MM.1S (cell line): Measurements from ENCODE around the gene PLCXD3.

Experiments
- DNase-seq: peaks from one replicate; pipeline ENCODE4 v3.0.0-alpha.2; 2015
- H2AFZ ChIP-seq: fragments of 300-600 bp; sonication (generic); 2 replicates; pipeline ENCODE4 v1.6.0; 2016; ENCODE audit warnings: antibody characterized with exemption, low read length
- H3F3A ChIP-seq: fragments of 300-600 bp; sonication (generic); 2 replicates; pipeline ENCODE4 v1.6.1; 2016; ENCODE audit warnings: mild to moderate bottlenecking, antibody characterized with exemption, low read length, moderate library complexity, mixed read lengths; ENCODE audit not compliant: insufficient read depth
- H3K27ac ChIP-seq: fragments of 300-600 bp; sonication (generic); 2 replicates; pipeline ENCODE4 v1.5.1; 2016; ENCODE audit warnings: mild to moderate bottlenecking, low read length
- H3K27me3 ChIP-seq: fragments of 300-600 bp; sonication (generic); replicated peaks from 2 replicates; pipeline ENCODE4 v1.6.0; 2016; ENCODE audit warnings: low read length; ENCODE audit not compliant: insufficient read depth
- H3K36me3 ChIP-seq: fragments of 300-600 bp; sonication (generic); replicated peaks from 2 replicates; pipeline ENCODE4 v1.6.1; 2016; ENCODE audit warnings: mild to moderate bottlenecking, low read length, mixed read lengths; ENCODE audit not compliant: insufficient read depth
- H3K4me1 ChIP-seq: fragments of 300-600 bp; sonication (generic); 2 replicates; pipeline ENCODE4 v1.6.1; 2016; ENCODE audit warnings: low read length, mixed read lengths
- H3K4me2 ChIP-seq: fragments of 300-600 bp; sonication (generic); 2 replicates; pipeline ENCODE4 v1.6.0; 2016; ENCODE audit warnings: low read depth, low read length
- H3K4me3 ChIP-seq: fragments of 300-600 bp; sonication (generic); 2 replicates; pipeline ENCODE4 v1.5.1; 2016; ENCODE audit warnings: low read length, mixed read lengths
- H3K79me2 ChIP-seq: fragments of 300-600 bp; sonication (generic); 2 replicates; pipeline ENCODE4 v1.6.1; 2016; ENCODE audit warnings: mixed run types, low read length, mixed read lengths
- H3K9ac ChIP-seq: fragments of 300-600 bp; sonication (generic); 2 replicates; pipeline ENCODE4 v1.6.1; 2016; ENCODE audit warnings: low read length, mixed read lengths
- H3K9me2 ChIP-seq: fragments of 300-600 bp; sonication (generic); replicated peaks from 2 replicates; pipeline ENCODE4 v1.6.1; 2016; ENCODE audit warnings: mild to moderate bottlenecking, low read length, mixed read lengths; ENCODE audit not compliant: insufficient read depth
- H3K9me3 ChIP-seq: fragments of 300-600 bp; sonication (generic); replicated peaks from 2 replicates; pipeline ENCODE4 v1.6.1; 2016; ENCODE audit warnings: mild to moderate bottlenecking, low read length, mixed read lengths; ENCODE audit not compliant: insufficient read depth
- H4K20me1 ChIP-seq: fragments of 300-600 bp; sonication (generic); 2 replicates; pipeline ENCODE4 v1.6.1; 2016; ENCODE audit warnings: mild to moderate bottlenecking, low read length, moderate library complexity, mixed read lengths; ENCODE audit not compliant: insufficient read depth
- EZH2 ChIP-seq: fragments of 300-600 bp; sonication (generic); optimal IDR thresholded peaks from 2 replicates; pipeline ENCODE3; 2017; ENCODE audit warnings: low read depth, mild to moderate bottlenecking, antibody characterized with exemption, low read length, mixed read lengths
- EZH2phosphoT487 ChIP-seq: fragments of 300-600 bp; sonication (generic); IDR thresholded peaks from 2 replicates; pipeline ENCODE4 v1.6.1; 2018; ENCODE audit warnings: antibody characterized with exemption, low read length
- TF ChIP-seq, protein P1 (sequence below): fragments of 300-600 bp; sonication (generic); IDR thresholded peaks from 2 replicates; pipeline ENCODE4 v1.5.1; 2016; ENCODE audit warnings: antibody characterized with exemption, low read length, mixed read lengths

Gene PLCXD3

DNA sequence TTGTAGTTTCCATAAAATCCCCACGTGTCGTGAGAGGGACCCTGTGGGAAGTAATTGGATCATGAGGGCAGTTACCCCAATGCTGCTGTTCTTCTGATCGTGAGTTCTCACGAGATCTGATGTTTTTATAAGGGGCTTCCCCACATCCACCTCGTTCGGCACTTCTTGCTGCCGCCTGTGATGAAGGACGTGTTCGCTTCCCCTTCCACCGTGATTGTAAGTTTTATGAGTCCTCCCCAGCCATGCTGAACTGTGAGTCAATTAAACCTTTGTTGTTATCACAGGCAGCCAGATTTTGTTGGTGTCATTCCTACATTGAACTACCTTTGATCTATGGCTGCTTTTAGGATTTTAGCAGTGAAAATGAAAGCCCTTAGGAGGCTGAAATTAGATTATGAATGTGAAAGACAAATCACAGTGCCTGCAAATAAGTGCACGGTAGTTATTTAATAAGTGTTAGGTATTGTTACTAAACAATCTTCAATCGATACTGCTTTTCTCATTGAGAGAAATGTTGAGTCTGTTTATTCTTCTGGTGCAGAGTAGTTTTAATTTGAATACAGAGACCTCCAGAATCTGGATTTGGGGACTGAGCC, 229.1 kb downstream of the PLCXD3 start:
- H4K20me1 ChIP-seq: no peaks in the 10 kb centered on the region
- H3K9me2 ChIP-seq: no peaks in the 10 kb centered on the region
- H3F3A ChIP-seq: no peaks in the 10 kb centered on the region
- H3K9ac ChIP-seq: no peak overlapping the region
- no peaks in the 10 kb centered on the region for H3K79me2 ChIP-seq
- no peak for DNase-seq
- H2AFZ ChIP-seq: peak overlapping the region; percentile 12
- no peak overlapping the region for H3K27ac ChIP-seq
- H3K9me3 ChIP-seq: no peaks in the 10 kb centered on the region
- TF ChIP-seq EZH2 (no peak), EZH2phosphoT487 (no peak)
- TF ChIP-seq, protein P1, sequence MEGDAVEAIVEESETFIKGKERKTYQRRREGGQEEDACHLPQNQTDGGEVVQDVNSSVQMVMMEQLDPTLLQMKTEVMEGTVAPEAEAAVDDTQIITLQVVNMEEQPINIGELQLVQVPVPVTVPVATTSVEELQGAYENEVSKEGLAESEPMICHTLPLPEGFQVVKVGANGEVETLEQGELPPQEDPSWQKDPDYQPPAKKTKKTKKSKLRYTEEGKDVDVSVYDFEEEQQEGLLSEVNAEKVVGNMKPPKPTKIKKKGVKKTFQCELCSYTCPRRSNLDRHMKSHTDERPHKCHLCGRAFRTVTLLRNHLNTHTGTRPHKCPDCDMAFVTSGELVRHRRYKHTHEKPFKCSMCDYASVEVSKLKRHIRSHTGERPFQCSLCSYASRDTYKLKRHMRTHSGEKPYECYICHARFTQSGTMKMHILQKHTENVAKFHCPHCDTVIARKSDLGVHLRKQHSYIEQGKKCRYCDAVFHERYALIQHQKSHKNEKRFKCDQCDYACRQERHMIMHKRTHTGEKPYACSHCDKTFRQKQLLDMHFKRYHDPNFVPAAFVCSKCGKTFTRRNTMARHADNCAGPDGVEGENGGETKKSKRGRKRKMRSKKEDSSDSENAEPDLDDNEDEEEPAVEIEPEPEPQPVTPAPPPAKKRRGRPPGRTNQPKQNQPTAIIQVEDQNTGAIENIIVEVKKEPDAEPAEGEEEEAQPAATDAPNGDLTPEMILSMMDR: no peak
- H3K4me2 ChIP-seq: peak overlapping the region; percentile 20; the same call in 1 of the 2 replicates
- no peaks in the 10 kb centered on the region for H3K27me3 ChIP-seq
- no peaks in the 10 kb centered on the region for H3K36me3 ChIP-seq
- peak overlapping the region; percentile 45 for H3K4me3 ChIP-seq
- H3K4me1 ChIP-seq: 0 out of 2 replicates have a peak, but pooled peaks cover 6% of the 10 kb centered on the region

DNA sequence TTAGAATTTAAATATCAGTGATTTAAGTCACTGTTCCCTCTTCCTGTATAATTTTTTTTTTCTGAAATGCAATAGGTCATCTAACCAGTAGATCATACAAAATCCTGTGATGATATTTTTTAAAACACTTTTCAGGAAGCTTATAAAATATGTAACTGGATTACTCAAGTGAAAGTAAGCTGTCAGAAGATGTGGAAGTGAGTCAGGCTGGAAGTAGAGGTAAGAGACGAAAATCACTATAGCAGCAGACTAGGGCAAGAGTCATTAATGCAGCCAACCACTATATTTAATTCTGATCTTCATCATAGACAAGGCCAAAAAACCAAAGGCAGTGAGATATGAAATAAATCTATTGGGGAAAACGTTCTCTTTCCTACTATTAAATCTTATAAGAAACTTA, 231.4 kb downstream of the PLCXD3 start:
- Histone ChIP-seq H3K9ac (no peak overlapping the region), H3K36me3 (no peaks in the 10 kb centered on the region), H3K27ac (no peak overlapping the region), H4K20me1 (no peaks in the 10 kb centered on the region), H3K79me2 (no peaks in the 10 kb centered on the region), H3K9me3 (no peaks in the 10 kb centered on the region), H3K4me2 (no peak overlapping the region), H2AFZ (no peak overlapping the region), H3K4me3 (no peak overlapping the region), H3K27me3 (no peaks in the 10 kb centered on the region), H3K4me1 (0 out of 2 replicates have a peak, but pooled peaks cover 6% of the 10 kb centered on the region), H3F3A (no peaks in the 10 kb centered on the region), H3K9me2 (no peaks in the 10 kb centered on the region)
- TF ChIP-seq, protein P1: no peak
- TF ChIP-seq EZH2: no peak
- TF ChIP-seq EZH2phosphoT487: no peak
- DNase-seq: no peak

DNA sequence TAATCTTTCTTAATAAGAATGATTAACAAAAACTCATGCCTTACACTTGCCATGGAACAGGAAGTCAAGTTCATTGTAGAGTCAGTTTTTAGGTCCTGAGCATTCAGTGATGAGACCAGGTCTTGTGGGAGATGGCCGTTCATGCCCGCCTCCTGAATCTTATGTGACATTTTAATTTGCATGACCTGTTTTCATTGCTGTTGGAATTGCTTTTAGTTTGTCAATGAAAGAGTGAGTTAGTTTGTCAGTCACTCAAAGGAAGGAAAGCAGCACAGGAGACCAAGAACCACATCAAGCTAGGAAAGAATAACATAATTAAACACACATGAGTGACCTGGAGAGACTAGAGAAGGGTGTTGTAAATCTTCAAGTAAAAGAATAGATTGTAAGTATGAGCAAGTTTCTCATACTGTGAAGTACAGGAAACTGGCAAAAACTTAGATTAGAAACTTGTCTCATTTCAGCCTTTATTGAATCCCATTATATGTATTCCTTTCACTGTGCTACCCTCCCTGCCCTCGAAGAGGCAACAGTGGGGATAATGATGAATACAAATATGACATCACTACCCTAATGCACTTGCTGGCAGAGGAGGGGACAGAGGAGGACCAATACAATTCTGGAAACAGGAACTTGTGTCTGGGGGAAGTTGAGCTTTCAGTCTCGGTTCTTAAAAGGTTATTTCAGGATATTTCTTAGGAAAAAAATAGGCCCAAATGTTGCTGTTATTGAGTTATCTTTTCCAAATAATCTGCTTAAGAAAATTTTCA, 232.7 kb downstream of the PLCXD3 start:
- H3K27me3 ChIP-seq: no peaks in the 10 kb centered on the region
- TF ChIP-seq EZH2phosphoT487 (no peak), EZH2 (no peak)
- TF ChIP-seq, protein P1: no peak
- H3K36me3 ChIP-seq: no peaks in the 10 kb centered on the region
- no peaks in the 10 kb centered on the region for H3F3A ChIP-seq
- H3K27ac ChIP-seq: no peak overlapping the region
- DNase-seq: no peak
- H3K4me2 ChIP-seq: 0 out of 2 replicates have a peak overlapping the region, but pooled peaks have one; percentile 5
- 0 out of 2 replicates have a peak, but pooled peaks cover 6% of the 10 kb centered on the region for H3K4me1 ChIP-seq
- no peak overlapping the region for H2AFZ ChIP-seq
- no peak overlapping the region for H3K4me3 ChIP-seq
- H3K9me3 ChIP-seq: no peaks in the 10 kb centered on the region
- no peaks in the 10 kb centered on the region for H3K79me2 ChIP-seq
- H3K9me2 ChIP-seq: no peaks in the 10 kb centered on the region
- H3K9ac ChIP-seq: no peak overlapping the region
- no peaks in the 10 kb centered on the region for H4K20me1 ChIP-seq
